Measurements from ENCODE around the gene ZNF678. TPM values are rescaled to one million over a fixed set of nuclear protein-coding genes. Genes with fewer than 3 reads are reported as not detected.

ZNF678 gene
- total and polyA plus RNA-seq, 2 of the 8 experiments (the other 6 are each of a cell fraction or from before 2014, with no cell fraction given): 6.9 to 28.3 TPM

DNA sequence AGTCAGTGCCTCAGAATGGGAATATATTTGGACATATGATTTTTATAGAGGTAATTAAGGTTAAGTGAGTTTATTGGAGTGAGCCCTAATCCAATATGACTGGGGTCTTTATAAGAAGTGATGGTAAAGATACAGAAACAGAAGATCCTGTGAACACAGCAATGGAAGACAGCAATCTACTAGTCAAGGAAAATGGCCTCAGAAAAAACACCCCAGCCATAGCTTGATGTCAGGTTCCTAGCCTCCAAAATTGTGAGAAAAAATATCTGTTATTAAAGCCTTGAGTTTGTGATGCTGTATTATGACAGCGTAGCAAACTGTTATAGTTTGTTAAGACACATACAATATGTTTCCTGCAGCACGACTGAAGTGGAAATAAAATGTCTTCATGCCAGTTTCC is 99.6 kb downstream of the ZNF678 start (continued):
- TF ChIP-seq, protein P1, sequence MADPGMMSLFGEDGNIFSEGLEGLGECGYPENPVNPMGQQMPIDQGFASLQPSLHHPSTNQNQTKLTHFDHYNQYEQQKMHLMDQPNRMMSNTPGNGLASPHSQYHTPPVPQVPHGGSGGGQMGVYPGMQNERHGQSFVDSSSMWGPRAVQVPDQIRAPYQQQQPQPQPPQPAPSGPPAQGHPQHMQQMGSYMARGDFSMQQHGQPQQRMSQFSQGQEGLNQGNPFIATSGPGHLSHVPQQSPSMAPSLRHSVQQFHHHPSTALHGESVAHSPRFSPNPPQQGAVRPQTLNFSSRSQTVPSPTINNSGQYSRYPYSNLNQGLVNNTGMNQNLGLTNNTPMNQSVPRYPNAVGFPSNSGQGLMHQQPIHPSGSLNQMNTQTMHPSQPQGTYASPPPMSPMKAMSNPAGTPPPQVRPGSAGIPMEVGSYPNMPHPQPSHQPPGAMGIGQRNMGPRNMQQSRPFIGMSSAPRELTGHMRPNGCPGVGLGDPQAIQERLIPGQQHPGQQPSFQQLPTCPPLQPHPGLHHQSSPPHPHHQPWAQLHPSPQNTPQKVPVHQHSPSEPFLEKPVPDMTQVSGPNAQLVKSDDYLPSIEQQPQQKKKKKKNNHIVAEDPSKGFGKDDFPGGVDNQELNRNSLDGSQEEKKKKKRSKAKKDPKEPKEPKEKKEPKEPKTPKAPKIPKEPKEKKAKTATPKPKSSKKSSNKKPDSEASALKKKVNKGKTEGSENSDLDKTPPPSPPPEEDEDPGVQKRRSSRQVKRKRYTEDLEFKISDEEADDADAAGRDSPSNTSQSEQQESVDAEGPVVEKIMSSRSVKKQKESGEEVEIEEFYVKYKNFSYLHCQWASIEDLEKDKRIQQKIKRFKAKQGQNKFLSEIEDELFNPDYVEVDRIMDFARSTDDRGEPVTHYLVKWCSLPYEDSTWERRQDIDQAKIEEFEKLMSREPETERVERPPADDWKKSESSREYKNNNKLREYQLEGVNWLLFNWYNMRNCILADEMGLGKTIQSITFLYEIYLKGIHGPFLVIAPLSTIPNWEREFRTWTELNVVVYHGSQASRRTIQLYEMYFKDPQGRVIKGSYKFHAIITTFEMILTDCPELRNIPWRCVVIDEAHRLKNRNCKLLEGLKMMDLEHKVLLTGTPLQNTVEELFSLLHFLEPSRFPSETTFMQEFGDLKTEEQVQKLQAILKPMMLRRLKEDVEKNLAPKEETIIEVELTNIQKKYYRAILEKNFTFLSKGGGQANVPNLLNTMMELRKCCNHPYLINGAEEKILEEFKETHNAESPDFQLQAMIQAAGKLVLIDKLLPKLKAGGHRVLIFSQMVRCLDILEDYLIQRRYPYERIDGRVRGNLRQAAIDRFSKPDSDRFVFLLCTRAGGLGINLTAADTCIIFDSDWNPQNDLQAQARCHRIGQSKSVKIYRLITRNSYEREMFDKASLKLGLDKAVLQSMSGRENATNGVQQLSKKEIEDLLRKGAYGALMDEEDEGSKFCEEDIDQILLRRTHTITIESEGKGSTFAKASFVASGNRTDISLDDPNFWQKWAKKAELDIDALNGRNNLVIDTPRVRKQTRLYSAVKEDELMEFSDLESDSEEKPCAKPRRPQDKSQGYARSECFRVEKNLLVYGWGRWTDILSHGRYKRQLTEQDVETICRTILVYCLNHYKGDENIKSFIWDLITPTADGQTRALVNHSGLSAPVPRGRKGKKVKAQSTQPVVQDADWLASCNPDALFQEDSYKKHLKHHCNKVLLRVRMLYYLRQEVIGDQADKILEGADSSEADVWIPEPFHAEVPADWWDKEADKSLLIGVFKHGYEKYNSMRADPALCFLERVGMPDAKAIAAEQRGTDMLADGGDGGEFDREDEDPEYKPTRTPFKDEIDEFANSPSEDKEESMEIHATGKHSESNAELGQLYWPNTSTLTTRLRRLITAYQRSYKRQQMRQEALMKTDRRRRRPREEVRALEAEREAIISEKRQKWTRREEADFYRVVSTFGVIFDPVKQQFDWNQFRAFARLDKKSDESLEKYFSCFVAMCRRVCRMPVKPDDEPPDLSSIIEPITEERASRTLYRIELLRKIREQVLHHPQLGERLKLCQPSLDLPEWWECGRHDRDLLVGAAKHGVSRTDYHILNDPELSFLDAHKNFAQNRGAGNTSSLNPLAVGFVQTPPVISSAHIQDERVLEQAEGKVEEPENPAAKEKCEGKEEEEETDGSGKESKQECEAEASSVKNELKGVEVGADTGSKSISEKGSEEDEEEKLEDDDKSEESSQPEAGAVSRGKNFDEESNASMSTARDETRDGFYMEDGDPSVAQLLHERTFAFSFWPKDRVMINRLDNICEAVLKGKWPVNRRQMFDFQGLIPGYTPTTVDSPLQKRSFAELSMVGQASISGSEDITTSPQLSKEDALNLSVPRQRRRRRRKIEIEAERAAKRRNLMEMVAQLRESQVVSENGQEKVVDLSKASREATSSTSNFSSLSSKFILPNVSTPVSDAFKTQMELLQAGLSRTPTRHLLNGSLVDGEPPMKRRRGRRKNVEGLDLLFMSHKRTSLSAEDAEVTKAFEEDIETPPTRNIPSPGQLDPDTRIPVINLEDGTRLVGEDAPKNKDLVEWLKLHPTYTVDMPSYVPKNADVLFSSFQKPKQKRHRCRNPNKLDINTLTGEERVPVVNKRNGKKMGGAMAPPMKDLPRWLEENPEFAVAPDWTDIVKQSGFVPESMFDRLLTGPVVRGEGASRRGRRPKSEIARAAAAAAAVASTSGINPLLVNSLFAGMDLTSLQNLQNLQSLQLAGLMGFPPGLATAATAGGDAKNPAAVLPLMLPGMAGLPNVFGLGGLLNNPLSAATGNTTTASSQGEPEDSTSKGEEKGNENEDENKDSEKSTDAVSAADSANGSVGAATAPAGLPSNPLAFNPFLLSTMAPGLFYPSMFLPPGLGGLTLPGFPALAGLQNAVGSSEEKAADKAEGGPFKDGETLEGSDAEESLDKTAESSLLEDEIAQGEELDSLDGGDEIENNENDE (IDR thresholded peaks at IDR 0.05; ENCODE audit: insufficient replicate concordance, low read length): no peak
- TF ChIP-seq POLR2A (IDR thresholded peaks at IDR 0.05; ENCODE audit: control extremely low read depth in 1 of 2, low read depth in 2 of 2, low read length in 2 of 2) (no peak), SRF (IDR thresholded peaks at IDR 0.05; ENCODE audit: low read depth, low read length) (no peak), SUZ12 (IDR thresholded peaks at IDR 0.05; ENCODE audit: low read length) (no peak), SIRT6 (IDR thresholded peaks at IDR 0.05; ENCODE audit: low read length) (no peak), HDAC2 (IDR thresholded peaks at IDR 0.05; ENCODE audit: borderline replicate concordance in 1 of 2, low read depth in 2 of 2, low read length in 2 of 2) (no peak), SIX5 (IDR thresholded peaks at IDR 0.05; ENCODE audit: low read depth, low read length) (no peak), POLR2AphosphoS5 (IDR thresholded peaks at IDR 0.05; ENCODE audit: low read depth, low read length) (no peak), POU5F1 (IDR thresholded peaks at IDR 0.05; ENCODE audit: low read depth, low read length) (no peak), BRCA1 (IDR thresholded peaks at IDR 0.05; ENCODE audit: low read depth, low read length) (no peak), BCL11A (IDR thresholded peaks at IDR 0.05; ENCODE audit: low read depth in 2 of 2, low read length in 2 of 2) (no peak), ZNF274 (IDR thresholded peaks at IDR 0.05; ENCODE audit: borderline replicate concordance, extremely low read depth, low read length) (no peak)

Data from H1 (cell line).